ENCODE results near the gene TENM4.

- no peak for TF ChIP-seq TAF1 (IDR thresholded peaks at IDR 0.05; ENCODE audit: low read depth)
- no peak for TF ChIP-seq ZBTB7A (IDR thresholded peaks at IDR 0.05; ENCODE audit: low read depth)
- TF ChIP-seq CEBPB (IDR thresholded peaks at IDR 0.05), result no peak
- TF ChIP-seq YY1 (IDR thresholded peaks at IDR 0.05; ENCODE audit: low read depth), result no peak
Measured at GRCh38 chr11:78949976-78950690, 490.7 kb downstream of the TENM4 start.

All from Ishikawa (cell line).